ENCODE results near the gene FHIP1A. TPM values are rescaled to one million over a fixed set of nuclear protein-coding genes. Genes with fewer than 3 reads are reported as not detected.

The FHIP1A gene
- total and polyA plus RNA-seq, 2 of the 13 experiments (the other 11 are each of a cell fraction or from before 2014, with no cell fraction given): 4.1 to 6.2 TPM

DNA sequence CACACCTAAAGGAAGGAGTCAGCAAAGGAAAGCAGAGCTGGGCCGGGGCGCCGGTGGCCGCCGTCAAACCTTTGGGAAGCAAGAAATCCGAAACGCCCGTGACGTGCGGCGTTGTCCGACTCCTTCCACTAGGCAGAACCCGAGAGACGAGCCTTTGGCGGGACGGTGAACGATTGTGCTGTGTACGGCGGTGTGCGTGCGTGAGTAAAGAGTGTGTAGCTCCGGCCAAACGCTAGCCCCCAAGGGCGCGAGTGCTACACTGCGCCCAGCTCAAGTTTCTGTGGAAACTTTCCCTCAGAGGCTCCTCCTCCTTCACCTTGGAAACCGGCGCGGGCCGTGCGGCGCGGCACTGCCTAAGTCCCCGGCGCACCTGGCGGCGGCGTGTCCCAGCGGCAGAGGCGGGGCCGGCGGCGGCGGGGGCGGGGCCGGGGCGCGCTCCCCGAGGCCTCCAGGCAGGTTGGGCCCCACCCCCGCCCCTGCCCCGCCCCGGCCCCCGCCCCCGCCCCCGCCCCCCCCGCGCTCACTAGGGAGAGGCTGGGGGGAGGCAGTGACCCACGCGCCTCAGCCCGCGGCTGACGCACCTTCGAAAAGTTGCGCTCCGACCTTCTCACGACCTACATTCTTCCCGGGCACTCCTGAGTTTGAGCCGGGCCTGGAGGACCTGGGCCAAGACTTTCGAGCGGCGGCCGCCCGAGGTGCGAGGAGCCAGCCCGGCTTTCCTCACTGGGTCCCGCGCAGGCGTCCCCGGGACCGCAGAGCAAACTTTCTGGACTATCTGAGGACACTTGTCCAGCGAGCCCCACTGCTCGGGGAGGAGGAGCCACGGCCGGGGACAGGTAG, at the start of gene FHIP1A (continued):
- no peak for TF ChIP-seq ZNF33B (CRISPR knock-in tag; IDR thresholded peaks at IDR 0.05)
- TF ChIP-seq, protein P1, sequence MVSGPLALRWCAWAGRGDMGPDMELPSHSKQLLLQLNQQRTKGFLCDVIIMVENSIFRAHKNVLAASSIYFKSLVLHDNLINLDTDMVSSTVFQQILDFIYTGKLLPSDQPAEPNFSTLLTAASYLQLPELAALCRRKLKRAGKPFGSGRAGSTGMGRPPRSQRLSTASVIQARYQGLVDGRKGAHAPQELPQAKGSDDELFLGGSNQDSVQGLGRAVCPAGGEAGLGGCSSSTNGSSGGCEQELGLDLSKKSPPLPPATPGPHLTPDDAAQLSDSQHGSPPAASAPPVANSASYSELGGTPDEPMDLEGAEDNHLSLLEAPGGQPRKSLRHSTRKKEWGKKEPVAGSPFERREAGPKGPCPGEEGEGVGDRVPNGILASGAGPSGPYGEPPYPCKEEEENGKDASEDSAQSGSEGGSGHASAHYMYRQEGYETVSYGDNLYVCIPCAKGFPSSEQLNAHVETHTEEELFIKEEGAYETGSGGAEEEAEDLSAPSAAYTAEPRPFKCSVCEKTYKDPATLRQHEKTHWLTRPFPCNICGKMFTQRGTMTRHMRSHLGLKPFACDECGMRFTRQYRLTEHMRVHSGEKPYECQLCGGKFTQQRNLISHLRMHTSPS (CRISPR knock-in tag; IDR thresholded peaks at IDR 0.05; ENCODE audit: low read depth): no peak
- no peak for TF ChIP-seq HOXA5 (CRISPR knock-in tag; IDR thresholded peaks at IDR 0.05)
- no peak for TF ChIP-seq ZNF282 (IDR thresholded peaks at IDR 0.05; ENCODE audit: partially characterized antibody)
- TF ChIP-seq ZNF441 (CRISPR knock-in tag; IDR thresholded peaks at IDR 0.05; ENCODE audit: borderline replicate concordance): no peak
- no peak for TF ChIP-seq RORA (CRISPR knock-in tag; IDR thresholded peaks at IDR 0.05)
- TF ChIP-seq, protein P2, sequence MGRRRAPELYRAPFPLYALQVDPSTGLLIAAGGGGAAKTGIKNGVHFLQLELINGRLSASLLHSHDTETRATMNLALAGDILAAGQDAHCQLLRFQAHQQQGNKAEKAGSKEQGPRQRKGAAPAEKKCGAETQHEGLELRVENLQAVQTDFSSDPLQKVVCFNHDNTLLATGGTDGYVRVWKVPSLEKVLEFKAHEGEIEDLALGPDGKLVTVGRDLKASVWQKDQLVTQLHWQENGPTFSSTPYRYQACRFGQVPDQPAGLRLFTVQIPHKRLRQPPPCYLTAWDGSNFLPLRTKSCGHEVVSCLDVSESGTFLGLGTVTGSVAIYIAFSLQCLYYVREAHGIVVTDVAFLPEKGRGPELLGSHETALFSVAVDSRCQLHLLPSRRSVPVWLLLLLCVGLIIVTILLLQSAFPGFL (CRISPR knock-in tag; IDR thresholded peaks at IDR 0.05): no peak
- no peak for TF ChIP-seq CC2D1A (CRISPR knock-in tag; IDR thresholded peaks at IDR 0.05)
- no peak for TF ChIP-seq NR2F6 (IDR thresholded peaks at IDR 0.05)
- TF ChIP-seq NR2F6 (CRISPR knock-in tag; IDR thresholded peaks at IDR 0.05): no peak; the same call in 1 of the 2 replicates
- TF ChIP-seq SRSF4 (IDR thresholded peaks at IDR 0.05; ENCODE audit: low read depth, low read length, poor library complexity, severe bottlenecking): no peak
- TF ChIP-seq MATR3 (CRISPR knock-in tag; IDR thresholded peaks at IDR 0.05): no peak
- no peak for TF ChIP-seq NR2F2 (IDR thresholded peaks at IDR 0.05; ENCODE audit: borderline replicate concordance, low read depth)
- no peak for TF ChIP-seq ZNF652 (CRISPR knock-in tag; IDR thresholded peaks at IDR 0.05; ENCODE audit: borderline replicate concordance, low read depth)
- TF ChIP-seq, protein P3, sequence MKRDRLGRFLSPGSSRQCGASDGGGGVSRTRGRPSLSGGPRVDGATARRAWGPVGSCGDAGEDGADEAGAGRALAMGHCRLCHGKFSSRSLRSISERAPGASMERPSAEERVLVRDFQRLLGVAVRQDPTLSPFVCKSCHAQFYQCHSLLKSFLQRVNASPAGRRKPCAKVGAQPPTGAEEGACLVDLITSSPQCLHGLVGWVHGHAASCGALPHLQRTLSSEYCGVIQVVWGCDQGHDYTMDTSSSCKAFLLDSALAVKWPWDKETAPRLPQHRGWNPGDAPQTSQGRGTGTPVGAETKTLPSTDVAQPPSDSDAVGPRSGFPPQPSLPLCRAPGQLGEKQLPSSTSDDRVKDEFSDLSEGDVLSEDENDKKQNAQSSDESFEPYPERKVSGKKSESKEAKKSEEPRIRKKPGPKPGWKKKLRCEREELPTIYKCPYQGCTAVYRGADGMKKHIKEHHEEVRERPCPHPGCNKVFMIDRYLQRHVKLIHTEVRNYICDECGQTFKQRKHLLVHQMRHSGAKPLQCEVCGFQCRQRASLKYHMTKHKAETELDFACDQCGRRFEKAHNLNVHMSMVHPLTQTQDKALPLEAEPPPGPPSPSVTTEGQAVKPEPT (CRISPR knock-in tag; IDR thresholded peaks at IDR 0.05; ENCODE audit: low read depth): no peak
- no peak for TF ChIP-seq ISX (CRISPR knock-in tag; conservative IDR thresholded peaks at IDR 0.05)
- TF ChIP-seq ZNF143 (CRISPR knock-in tag; IDR thresholded peaks at IDR 0.05): no peak
- TF ChIP-seq MTF2 (CRISPR knock-in tag; IDR thresholded peaks at IDR 0.05; ENCODE audit: borderline replicate concordance): no peak
- TF ChIP-seq ZNF768 (CRISPR knock-in tag; IDR thresholded peaks at IDR 0.05): no peak
- TF ChIP-seq CBX2 (IDR thresholded peaks at IDR 0.05; ENCODE audit: low read depth, low read length): no peak
- no peak for TF ChIP-seq CBX2 (CRISPR knock-in tag; IDR thresholded peaks at IDR 0.05; ENCODE audit: low read depth)
- TF ChIP-seq NR1H2 (CRISPR knock-in tag; IDR thresholded peaks at IDR 0.05; ENCODE audit: borderline replicate concordance, low read depth): no peak
- TF ChIP-seq, protein P4, sequence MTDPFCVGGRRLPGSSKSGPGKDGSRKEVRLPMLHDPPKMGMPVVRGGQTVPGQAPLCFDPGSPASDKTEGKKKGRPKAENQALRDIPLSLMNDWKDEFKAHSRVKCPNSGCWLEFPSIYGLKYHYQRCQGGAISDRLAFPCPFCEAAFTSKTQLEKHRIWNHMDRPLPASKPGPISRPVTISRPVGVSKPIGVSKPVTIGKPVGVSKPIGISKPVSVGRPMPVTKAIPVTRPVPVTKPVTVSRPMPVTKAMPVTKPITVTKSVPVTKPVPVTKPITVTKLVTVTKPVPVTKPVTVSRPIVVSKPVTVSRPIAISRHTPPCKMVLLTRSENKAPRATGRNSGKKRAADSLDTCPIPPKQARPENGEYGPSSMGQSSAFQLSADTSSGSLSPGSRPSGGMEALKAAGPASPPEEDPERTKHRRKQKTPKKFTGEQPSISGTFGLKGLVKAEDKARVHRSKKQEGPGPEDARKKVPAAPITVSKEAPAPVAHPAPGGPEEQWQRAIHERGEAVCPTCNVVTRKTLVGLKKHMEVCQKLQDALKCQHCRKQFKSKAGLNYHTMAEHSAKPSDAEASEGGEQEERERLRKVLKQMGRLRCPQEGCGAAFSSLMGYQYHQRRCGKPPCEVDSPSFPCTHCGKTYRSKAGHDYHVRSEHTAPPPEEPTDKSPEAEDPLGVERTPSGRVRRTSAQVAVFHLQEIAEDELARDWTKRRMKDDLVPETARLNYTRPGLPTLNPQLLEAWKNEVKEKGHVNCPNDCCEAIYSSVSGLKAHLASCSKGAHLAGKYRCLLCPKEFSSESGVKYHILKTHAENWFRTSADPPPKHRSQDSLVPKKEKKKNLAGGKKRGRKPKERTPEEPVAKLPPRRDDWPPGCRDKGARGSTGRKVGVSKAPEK (CRISPR knock-in tag; IDR thresholded peaks at IDR 0.05; ENCODE audit: borderline replicate concordance): no peak; the same call in 1 of the 2 replicates
- TF ChIP-seq, protein P5, sequence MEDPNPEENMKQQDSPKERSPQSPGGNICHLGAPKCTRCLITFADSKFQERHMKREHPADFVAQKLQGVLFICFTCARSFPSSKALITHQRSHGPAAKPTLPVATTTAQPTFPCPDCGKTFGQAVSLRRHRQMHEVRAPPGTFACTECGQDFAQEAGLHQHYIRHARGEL (CRISPR knock-in tag; IDR thresholded peaks at IDR 0.05): no peak

All from HepG2 (cell line).